ENCODE results near the gene VWF. TPM values are rescaled to one million over a fixed set of nuclear protein-coding genes. Genes with fewer than 3 reads are reported as not detected.

Gene VWF
- total and polyA plus RNA-seq, 10 of the 15 experiments (the other 5 are each of a cell fraction or from before 2014, with no cell fraction given): 0.08 to 0.23 TPM; not detected in 8

- H3K36me3 ChIP-seq (ENCODE audit: control insufficient read depth in 2 of 2, insufficient read depth in 2 of 2, low read length in 1 of 2): no peaks in the 10 kb centered on the region
- H3K4me2 ChIP-seq (ENCODE audit: control insufficient read depth, insufficient read depth): no peak overlapping the region
- intact Hi-C loops (cut with micrococcal nuclease; ENCODE audit: unreplicated experiment): no loop called here
- no peaks in the 10 kb centered on the region for H3K4me1 ChIP-seq (ENCODE audit: control insufficient read depth, insufficient read depth, low read length)
- ATAC-seq (no peak), DNase-seq (ENCODE audit: low read depth, low spot score) (no peak), FAIRE-seq (no peak)
- H3K27me3 ChIP-seq (replicated peaks in 1 of 2; ENCODE audit: control insufficient read depth in 2 of 2, insufficient read depth in 2 of 2, low read length in 1 of 2): peaks cover 1 to 16% of the 10 kb centered on the region in 2 experiments
- H3K9me3 ChIP-seq (replicated peaks; ENCODE audit: control insufficient read depth, insufficient read depth, low read length): no peaks in the 10 kb centered on the region
- no peak overlapping the region for H2AFZ ChIP-seq (ENCODE audit: control insufficient read depth, low read depth, low read length)
- in situ Hi-C loops (cut with MboI): no loop called here
- SMC1A ChIA-PET (ENCODE audit: uncharacterized antibody, unreplicated experiment): interaction anchor here (1.8 kb wide), 1 partner anchor 16 kb away, joined by 10 read pairs; no protein-coding TSS in a partner anchor
- H4K20me1 ChIP-seq (ENCODE audit: control insufficient read depth, insufficient read depth): no peaks in the 10 kb centered on the region
- POLR2A ChIA-PET: no interaction called here
- H3K9ac ChIP-seq (ENCODE audit: control insufficient read depth, insufficient read depth, low read length): no peak overlapping the region
- no peak overlapping the region for H3K4me3 ChIP-seq
- CTCF ChIA-PET: interaction anchor here (0.7 kb wide), 1 partner anchor 291 kb away, joined by 3 read pairs; no protein-coding TSS in a partner anchor
- RAD21 ChIA-PET (ENCODE audit: unreplicated experiment): interaction anchor here (0.6 kb wide), 1 partner anchor 24 kb away, joined by 3 read pairs; no protein-coding TSS in a partner anchor
- 29% methylated on average over 8 of the region's 8 CpGs for WGBS (ENCODE audit: insufficient coverage, insufficient replicate concordance, low lambda C conversion rate, missing lambda C conversion rate)
- BruUV-seq (replicated peaks): no TSS peak
- no peaks in the 10 kb centered on the region for H3K79me2 ChIP-seq (ENCODE audit: control insufficient read depth, insufficient read depth, low read length)
- TF ChIP-seq, protein P1, sequence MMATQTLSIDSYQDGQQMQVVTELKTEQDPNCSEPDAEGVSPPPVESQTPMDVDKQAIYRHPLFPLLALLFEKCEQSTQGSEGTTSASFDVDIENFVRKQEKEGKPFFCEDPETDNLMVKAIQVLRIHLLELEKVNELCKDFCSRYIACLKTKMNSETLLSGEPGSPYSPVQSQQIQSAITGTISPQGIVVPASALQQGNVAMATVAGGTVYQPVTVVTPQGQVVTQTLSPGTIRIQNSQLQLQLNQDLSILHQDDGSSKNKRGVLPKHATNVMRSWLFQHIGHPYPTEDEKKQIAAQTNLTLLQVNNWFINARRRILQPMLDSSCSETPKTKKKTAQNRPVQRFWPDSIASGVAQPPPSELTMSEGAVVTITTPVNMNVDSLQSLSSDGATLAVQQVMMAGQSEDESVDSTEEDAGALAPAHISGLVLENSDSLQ (IDR thresholded peaks at IDR 0.05): no peak
- TF ChIP-seq, protein P2, sequence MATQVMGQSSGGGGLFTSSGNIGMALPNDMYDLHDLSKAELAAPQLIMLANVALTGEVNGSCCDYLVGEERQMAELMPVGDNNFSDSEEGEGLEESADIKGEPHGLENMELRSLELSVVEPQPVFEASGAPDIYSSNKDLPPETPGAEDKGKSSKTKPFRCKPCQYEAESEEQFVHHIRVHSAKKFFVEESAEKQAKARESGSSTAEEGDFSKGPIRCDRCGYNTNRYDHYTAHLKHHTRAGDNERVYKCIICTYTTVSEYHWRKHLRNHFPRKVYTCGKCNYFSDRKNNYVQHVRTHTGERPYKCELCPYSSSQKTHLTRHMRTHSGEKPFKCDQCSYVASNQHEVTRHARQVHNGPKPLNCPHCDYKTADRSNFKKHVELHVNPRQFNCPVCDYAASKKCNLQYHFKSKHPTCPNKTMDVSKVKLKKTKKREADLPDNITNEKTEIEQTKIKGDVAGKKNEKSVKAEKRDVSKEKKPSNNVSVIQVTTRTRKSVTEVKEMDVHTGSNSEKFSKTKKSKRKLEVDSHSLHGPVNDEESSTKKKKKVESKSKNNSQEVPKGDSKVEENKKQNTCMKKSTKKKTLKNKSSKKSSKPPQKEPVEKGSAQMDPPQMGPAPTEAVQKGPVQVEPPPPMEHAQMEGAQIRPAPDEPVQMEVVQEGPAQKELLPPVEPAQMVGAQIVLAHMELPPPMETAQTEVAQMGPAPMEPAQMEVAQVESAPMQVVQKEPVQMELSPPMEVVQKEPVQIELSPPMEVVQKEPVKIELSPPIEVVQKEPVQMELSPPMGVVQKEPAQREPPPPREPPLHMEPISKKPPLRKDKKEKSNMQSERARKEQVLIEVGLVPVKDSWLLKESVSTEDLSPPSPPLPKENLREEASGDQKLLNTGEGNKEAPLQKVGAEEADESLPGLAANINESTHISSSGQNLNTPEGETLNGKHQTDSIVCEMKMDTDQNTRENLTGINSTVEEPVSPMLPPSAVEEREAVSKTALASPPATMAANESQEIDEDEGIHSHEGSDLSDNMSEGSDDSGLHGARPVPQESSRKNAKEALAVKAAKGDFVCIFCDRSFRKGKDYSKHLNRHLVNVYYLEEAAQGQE (IDR thresholded peaks at IDR 0.05; ENCODE audit: low read depth, low read length): no peak
- TF ChIP-seq BCL11A (IDR thresholded peaks at IDR 0.05; ENCODE audit: low read depth, low read length) (no peak), CTCF (IDR thresholded peaks at IDR 0.05 in 2 of 3, conservative IDR thresholded peaks at IDR 0.05 in 1 of 3; ENCODE audit: control insufficient read depth in 2 of 3, extremely low read depth in 1 of 3, insufficient read depth in 1 of 3, low read depth in 3 of 3, low read length in 3 of 3) (no peak), SREBF2 (IDR thresholded peaks at IDR 0.05; ENCODE audit: low read length) (no peak), POU2F2 (IDR thresholded peaks at IDR 0.05; ENCODE audit: borderline replicate concordance, low read depth, low read length) (no peak), ZNF274 (IDR thresholded peaks at IDR 0.05; ENCODE audit: insufficient read depth, insufficient read length) (no peak), GABPA (IDR thresholded peaks at IDR 0.05; ENCODE audit: low read depth) (no peak), RBBP5 (conservative IDR thresholded peaks at IDR 0.05) (no peak), USF1 (IDR thresholded peaks at IDR 0.05; ENCODE audit: borderline replicate concordance, extremely low read length, insufficient read depth, low read depth, low read length) (no peak)
- no peak overlapping the region for H3K27ac ChIP-seq (ENCODE audit: control insufficient read depth, insufficient read depth)
These were observed 150.9 kb downstream of the VWF start for GRCh38 chr12:5973461-5974115.
